ENCODE measurements around the gene GAGE12G.
"Not testable (repeated sequence)": the region's sequence is repeated elsewhere in the genome, so short reads cannot be mapped to it uniquely, and the experiment has no call there.

GAGE12G gene

DNA sequence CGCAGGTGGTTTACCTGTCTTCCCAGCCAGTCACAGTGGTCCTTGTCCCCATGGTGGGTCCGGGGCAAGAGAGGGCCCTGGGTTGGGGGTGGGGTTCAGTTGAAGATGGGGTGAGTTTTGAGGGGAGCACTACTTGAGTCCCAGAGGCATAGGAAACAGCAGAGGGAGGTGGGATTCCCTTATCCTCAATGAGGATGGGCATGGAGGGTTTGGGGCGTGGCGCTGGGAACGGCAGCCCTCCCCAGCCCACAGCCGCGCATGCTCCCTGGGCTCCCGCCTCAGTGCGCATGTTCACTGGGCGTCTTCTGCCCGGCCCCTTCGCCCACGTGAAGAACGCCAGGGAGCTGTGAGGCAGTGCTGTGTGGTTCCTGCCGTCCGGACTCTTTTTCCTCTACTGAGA is at the start of gene GAGE12G:
Gene GAGE12G, plus strand, starts transcription at position 301 of the 400 bp plus-strand sequence. CDS start 1,155 bp downstream, outside the sequence.
- DNase-seq, result not testable (repeated sequence)

DNA sequence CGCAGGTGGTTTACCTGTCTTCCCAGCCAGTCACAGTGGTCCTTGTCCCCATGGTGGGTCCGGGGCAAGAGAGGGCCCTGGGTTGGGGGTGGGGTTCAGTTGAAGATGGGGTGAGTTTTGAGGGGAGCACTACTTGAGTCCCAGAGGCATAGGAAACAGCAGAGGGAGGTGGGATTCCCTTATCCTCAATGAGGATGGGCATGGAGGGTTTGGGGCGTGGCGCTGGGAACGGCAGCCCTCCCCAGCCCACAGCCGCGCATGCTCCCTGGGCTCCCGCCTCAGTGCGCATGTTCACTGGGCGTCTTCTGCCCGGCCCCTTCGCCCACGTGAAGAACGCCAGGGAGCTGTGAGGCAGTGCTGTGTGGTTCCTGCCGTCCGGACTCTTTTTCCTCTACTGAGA is 38.3 kb upstream of the GAGE12G start, which contains the start of gene GAGE12C:
Gene GAGE12C, plus strand, starts transcription at position 301 of the 400 bp plus-strand sequence. CDS start 1,155 bp downstream, outside the sequence.
- DNase-seq, result not testable (repeated sequence)

DNA sequence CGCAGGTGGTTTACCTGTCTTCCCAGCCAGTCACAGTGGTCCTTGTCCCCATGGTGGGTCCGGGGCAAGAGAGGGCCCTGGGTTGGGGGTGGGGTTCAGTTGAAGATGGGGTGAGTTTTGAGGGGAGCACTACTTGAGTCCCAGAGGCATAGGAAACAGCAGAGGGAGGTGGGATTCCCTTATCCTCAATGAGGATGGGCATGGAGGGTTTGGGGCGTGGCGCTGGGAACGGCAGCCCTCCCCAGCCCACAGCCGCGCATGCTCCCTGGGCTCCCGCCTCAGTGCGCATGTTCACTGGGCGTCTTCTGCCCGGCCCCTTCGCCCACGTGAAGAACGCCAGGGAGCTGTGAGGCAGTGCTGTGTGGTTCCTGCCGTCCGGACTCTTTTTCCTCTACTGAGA is 28.8 kb upstream of the GAGE12G start, which contains the start of gene GAGE12D:
Gene GAGE12D, plus strand, starts transcription at position 301 of the 400 bp plus-strand sequence. CDS start 1,155 bp downstream, outside the sequence.
- DNase-seq, result not testable (repeated sequence)

DNA sequence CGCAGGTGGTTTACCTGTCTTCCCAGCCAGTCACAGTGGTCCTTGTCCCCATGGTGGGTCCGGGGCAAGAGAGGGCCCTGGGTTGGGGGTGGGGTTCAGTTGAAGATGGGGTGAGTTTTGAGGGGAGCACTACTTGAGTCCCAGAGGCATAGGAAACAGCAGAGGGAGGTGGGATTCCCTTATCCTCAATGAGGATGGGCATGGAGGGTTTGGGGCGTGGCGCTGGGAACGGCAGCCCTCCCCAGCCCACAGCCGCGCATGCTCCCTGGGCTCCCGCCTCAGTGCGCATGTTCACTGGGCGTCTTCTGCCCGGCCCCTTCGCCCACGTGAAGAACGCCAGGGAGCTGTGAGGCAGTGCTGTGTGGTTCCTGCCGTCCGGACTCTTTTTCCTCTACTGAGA is 19.2 kb upstream of the GAGE12G start, which contains the start of gene GAGE12E:
Gene GAGE12E, plus strand, starts transcription at position 301 of the 400 bp plus-strand sequence. CDS start 1,155 bp downstream, outside the sequence.
- DNase-seq, result not testable (repeated sequence)

- DNase-seq, result not testable (repeated sequence)
These were observed 9.7 kb upstream of the GAGE12G start, which contains the start of gene GAGE12F for GRCh38 chrX:49560542-49560941. TSS of gene GAGE12F (plus strand) at chrX:49560842. CDS start at chrX:49561997, 1,155 bp downstream.

DNA sequence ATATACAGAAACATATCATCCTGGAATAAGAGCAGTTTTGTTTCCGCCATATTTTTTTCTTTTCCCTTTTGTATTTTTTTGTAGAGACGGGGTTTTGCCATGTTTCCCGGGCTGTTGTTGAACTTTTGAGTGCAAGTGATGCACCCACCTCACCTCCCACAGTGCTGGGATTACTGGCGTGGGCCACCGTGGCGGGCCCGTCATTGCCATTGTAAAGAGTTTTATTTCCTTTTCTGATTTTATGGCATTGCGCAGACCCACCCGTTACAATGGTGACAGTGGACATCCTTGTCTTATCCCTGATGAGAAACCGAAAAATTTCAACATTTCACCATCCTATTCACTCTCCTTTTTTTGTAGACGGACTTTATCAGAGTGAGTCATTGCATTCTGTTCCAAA is 1.5 kb upstream of the GAGE12G start:
- DNase-seq, result not testable (repeated sequence)

DNA sequence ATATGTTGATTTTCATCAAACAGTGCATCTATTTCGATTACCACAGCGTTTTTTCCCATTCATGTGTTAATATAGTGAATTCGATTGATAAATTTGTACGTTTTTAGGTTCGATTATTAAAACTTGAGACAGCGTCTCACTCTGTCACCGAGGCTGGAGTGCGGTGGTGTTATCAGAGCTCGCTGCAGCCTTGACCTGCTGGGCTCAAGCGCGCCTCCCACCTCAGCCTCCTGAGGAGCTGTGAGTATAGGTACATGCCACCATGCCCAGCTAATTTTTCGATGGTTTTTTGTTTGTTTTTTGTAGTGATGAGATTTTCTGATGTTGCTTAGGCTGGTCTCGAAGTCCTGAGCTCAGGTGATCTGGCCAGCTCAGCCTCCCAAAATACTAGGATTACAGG is 1.0 kb upstream of the GAGE12G start:
- not testable (repeated sequence) for DNase-seq

DNA sequence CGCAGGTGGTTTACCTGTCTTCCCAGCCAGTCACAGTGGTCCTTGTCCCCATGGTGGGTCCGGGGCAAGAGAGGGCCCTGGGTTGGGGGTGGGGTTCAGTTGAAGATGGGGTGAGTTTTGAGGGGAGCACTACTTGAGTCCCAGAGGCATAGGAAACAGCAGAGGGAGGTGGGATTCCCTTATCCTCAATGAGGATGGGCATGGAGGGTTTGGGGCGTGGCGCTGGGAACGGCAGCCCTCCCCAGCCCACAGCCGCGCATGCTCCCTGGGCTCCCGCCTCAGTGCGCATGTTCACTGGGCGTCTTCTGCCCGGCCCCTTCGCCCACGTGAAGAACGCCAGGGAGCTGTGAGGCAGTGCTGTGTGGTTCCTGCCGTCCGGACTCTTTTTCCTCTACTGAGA is 9.4 kb downstream of the GAGE12G start, which contains the start of gene GAGE12H:
Gene GAGE12H, plus strand, starts transcription at position 301 of the 400 bp plus-strand sequence. CDS start 1,155 bp downstream, outside the sequence.
- not testable (repeated sequence) for DNase-seq

DNA sequence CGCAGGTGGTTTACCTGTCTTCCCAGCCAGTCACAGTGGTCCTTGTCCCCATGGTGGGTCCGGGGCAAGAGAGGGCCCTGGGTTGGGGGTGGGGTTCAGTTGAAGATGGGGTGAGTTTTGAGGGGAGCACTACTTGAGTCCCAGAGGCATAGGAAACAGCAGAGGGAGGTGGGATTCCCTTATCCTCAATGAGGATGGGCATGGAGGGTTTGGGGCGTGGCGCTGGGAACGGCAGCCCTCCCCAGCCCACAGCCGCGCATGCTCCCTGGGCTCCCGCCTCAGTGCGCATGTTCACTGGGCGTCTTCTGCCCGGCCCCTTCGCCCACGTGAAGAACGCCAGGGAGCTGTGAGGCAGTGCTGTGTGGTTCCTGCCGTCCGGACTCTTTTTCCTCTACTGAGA is 19.0 kb downstream of the GAGE12G start, which contains the start of gene GAGE2A:
Gene GAGE2A, plus strand, starts transcription at position 301 of the 400 bp plus-strand sequence. CDS start 1,155 bp downstream, outside the sequence.
- not testable (repeated sequence) for DNase-seq

GRCh38 chrX:49589769-49590478 is 19.7 kb downstream of the GAGE12G start:
- DNase-seq, result not testable (repeated sequence)

DNA sequence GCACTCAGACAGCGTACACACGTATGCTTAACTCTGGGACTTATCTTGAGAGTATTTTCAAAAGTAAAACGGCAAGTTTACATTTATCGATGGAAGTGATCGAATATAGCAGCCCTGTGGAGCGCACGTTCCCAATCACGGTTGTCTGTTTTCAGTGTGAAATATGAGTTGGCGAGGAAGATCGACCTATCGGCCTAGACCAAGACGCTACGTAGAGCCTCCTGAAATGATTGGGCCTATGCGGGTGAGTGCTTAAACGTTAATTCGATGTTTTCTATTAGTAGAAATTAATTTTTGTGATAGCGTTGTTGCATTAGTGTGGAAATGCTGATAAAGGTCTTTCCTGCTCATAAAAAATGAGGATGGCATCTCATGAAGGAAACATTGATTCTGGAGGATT is 20.3 kb downstream of the GAGE12G start:
- not testable (repeated sequence) for DNase-seq

- not testable (repeated sequence) for DNase-seq
These were observed 28.5 kb downstream of the GAGE12G start, which contains the start of gene GAGE1 for GRCh38 chrX:49598720-49599119. TSS of gene GAGE1 (plus strand) at chrX:49599020. CDS start at chrX:49600175, 1,155 bp downstream.

GRCh38 chrX:49610718-49611310 is 40.6 kb downstream of the GAGE12G start:
- DNase-seq, result no peak

GRCh38 chrX:49618574-49618973 is 48.4 kb downstream of the GAGE12G start:
- DNase-seq, result no peak

All from DMS79 (cell line).